Measurements from ENCODE around the gene GANAB. TPM values are rescaled to one million over a fixed set of nuclear protein-coding genes. Genes with fewer than 3 reads are reported as not detected.

The GANAB gene
- total RNA-seq, 1 experiment from 2014 or later = 475 TPM

DNA sequence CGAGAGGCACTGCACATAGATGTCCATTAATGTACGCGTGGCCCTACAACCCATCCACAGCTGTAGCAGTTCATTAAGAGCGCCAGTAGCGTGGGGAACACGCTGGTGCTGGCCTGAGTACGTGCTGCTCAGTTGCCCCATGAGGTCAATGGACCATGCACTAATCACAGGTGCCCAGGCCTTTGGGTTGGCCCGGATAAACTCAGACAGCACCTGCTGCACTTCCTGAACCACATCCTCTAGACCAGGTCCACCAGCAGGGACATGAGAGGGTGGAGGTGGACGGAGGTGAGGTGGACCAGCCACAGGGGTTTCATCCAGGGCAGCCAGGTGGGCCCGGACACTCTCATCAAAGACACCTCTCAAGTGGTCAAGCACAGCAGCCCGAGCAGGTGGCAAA, 3.1 kb upstream of the GANAB start:
- H3K27me3 ChIP-seq (replicated peaks; ENCODE audit: insufficient read depth, low read depth, low read length, poor library complexity) = no peaks in the 10 kb centered on the region
- H3K4me1 ChIP-seq (ENCODE audit: insufficient read depth, low read length, poor library complexity, severe bottlenecking) = peaks cover 19% of the 10 kb centered on the region
- BruUV-seq (replicated peaks) = no TSS peak
- H3K4me3 ChIP-seq (ENCODE audit: low read depth, low read length, poor library complexity, severe bottlenecking) = no peak overlapping the region
- TF ChIP-seq EZH2 (IDR thresholded peaks at IDR 0.05; ENCODE audit: borderline replicate concordance, low read depth, low read length, poor library complexity, severe bottlenecking) = no peak
- TF ChIP-seq, protein P1, sequence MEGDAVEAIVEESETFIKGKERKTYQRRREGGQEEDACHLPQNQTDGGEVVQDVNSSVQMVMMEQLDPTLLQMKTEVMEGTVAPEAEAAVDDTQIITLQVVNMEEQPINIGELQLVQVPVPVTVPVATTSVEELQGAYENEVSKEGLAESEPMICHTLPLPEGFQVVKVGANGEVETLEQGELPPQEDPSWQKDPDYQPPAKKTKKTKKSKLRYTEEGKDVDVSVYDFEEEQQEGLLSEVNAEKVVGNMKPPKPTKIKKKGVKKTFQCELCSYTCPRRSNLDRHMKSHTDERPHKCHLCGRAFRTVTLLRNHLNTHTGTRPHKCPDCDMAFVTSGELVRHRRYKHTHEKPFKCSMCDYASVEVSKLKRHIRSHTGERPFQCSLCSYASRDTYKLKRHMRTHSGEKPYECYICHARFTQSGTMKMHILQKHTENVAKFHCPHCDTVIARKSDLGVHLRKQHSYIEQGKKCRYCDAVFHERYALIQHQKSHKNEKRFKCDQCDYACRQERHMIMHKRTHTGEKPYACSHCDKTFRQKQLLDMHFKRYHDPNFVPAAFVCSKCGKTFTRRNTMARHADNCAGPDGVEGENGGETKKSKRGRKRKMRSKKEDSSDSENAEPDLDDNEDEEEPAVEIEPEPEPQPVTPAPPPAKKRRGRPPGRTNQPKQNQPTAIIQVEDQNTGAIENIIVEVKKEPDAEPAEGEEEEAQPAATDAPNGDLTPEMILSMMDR (conservative IDR thresholded peaks at IDR 0.05; ENCODE audit: low read depth, low read length) = no peak
- H3K36me3 ChIP-seq (ENCODE audit: insufficient read depth, low read length, poor library complexity, severe bottlenecking) = peaks cover 29% of the 10 kb centered on the region
- no peak overlapping the region for H3K27ac ChIP-seq (ENCODE audit: low read depth, low read length, poor library complexity, severe bottlenecking)
- no peak for DNase-seq (ENCODE audit: low spot score)
- POLR2A ChIA-PET (ENCODE audit: low non-redundant PET) = interaction anchor here (0.5 to 0.6 kb wide), 2 partner anchors 16 to 25 kb away, joined by 3 to 4 read pairs; partner anchors contain the start of genes C11orf98 and CSKMT
- CTCF ChIA-PET = no interaction called here
- H3K9me3 ChIP-seq (ENCODE audit: low read depth, low read length, poor library complexity, severe bottlenecking) = no peaks in the 10 kb centered on the region
- intact Hi-C loops (cut with micrococcal nuclease; ENCODE audit: unreplicated experiment) = no loop called here

DNA sequence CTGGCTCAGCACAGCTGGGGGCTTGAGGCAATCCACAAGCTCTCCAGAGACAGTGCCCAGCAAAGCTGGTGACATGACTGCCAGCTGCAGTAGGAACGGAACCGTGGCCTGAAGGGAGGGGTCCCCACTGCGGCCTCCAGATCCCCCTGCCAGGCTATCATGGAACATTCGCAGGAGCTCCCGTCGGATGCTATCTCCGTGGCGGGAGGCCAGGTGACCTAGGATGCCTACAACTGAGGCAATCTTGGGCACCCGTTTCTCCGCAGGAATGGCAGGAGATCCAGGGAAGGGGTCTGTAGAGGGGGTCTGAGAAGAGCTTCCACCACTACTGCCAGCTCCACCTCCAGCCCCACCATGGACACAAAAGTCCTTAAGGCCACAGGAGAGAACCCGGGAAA, 2.6 kb upstream of the GANAB start:
- no peak overlapping the region for H3K4me3 ChIP-seq (ENCODE audit: low read depth, low read length, poor library complexity, severe bottlenecking)
- ChIA-PET POLR2A (ENCODE audit: low non-redundant PET) (interaction anchor here (0.6 kb wide), 1 partner anchor 16 kb away, joined by 3 read pairs; the partner anchor contains the start of genes C11orf98 and CSKMT), CTCF (no interaction called here)
- DNase-seq (ENCODE audit: low spot score) = no peak
- no peaks in the 10 kb centered on the region for H3K9me3 ChIP-seq (ENCODE audit: low read depth, low read length, poor library complexity, severe bottlenecking)
- no peak overlapping the region for H3K27ac ChIP-seq (ENCODE audit: low read depth, low read length, poor library complexity, severe bottlenecking)
- H3K4me1 ChIP-seq (ENCODE audit: insufficient read depth, low read length, poor library complexity, severe bottlenecking) = peaks cover 19% of the 10 kb centered on the region
- H3K27me3 ChIP-seq (replicated peaks; ENCODE audit: insufficient read depth, low read depth, low read length, poor library complexity) = no peaks in the 10 kb centered on the region
- H3K36me3 ChIP-seq (ENCODE audit: insufficient read depth, low read length, poor library complexity, severe bottlenecking) = peaks cover 34% of the 10 kb centered on the region
- TF ChIP-seq, protein P1 (conservative IDR thresholded peaks at IDR 0.05; ENCODE audit: low read depth, low read length) = no peak
- TF ChIP-seq EZH2 (IDR thresholded peaks at IDR 0.05; ENCODE audit: borderline replicate concordance, low read depth, low read length, poor library complexity, severe bottlenecking) = no peak
- intact Hi-C loops (cut with micrococcal nuclease; ENCODE audit: unreplicated experiment) = no loop called here
- no TSS peak for BruUV-seq (replicated peaks)

DNA sequence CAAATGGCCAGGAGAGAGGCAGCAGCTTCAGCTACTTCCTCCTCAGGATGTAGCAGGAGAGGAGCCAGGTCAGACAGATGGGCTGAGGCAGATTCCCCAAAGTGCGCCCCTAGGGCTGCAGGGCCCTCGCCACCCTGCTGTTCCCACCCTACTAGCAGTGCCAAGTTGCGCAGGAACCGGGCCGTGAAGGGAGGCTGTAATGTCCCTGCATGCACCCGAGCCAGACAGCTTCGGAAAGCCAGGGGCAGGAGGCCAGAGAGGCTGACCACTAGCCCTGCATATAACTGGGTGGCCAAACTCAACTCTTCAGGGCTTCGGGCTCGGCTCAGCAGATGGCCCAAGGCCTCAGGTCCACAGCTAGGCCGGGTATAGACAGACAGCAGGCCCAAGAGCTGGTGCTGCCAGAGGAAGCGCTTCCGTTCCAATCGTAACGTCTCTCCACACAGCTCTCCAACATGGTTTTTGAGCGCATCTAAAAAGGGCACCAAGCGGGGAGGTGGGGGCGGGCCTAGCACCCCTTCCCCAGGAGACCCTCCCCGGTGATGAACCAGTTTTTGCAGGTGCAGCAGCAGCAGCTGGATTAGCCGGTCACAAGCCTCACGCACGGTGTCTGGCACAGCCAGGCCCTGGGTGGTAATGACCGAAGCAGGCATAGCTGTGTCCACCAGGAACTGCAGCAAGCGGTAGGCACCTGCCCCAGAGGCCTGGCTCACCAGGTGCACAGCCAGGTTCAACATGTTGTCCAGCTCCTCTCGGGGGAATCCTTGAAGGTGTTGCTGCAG, 2.0 kb upstream of the GANAB start:
- intact Hi-C loops (cut with micrococcal nuclease; ENCODE audit: unreplicated experiment) = no loop called here
- Histone ChIP-seq H3K4me3 (ENCODE audit: low read depth, low read length, poor library complexity, severe bottlenecking) (no peak overlapping the region), H3K4me1 (ENCODE audit: insufficient read depth, low read length, poor library complexity, severe bottlenecking) (peaks cover 19% of the 10 kb centered on the region), H3K27ac (ENCODE audit: low read depth, low read length, poor library complexity, severe bottlenecking) (no peak overlapping the region), H3K9me3 (ENCODE audit: low read depth, low read length, poor library complexity, severe bottlenecking) (no peaks in the 10 kb centered on the region), H3K36me3 (ENCODE audit: insufficient read depth, low read length, poor library complexity, severe bottlenecking) (peaks cover 40% of the 10 kb centered on the region), H3K27me3 (replicated peaks; ENCODE audit: insufficient read depth, low read depth, low read length, poor library complexity) (no peaks in the 10 kb centered on the region)
- ChIA-PET POLR2A (ENCODE audit: low non-redundant PET) (interaction anchor here (0.6 to 0.8 kb wide), 2 partner anchors 16 to 17 kb away, joined by 3 read pairs; partner anchors contain the start of genes C11orf98 and CSKMT), CTCF (no interaction called here)
- no TSS peak for BruUV-seq (replicated peaks)
- no peak for DNase-seq (ENCODE audit: low spot score)
- no peak for TF ChIP-seq EZH2 (IDR thresholded peaks at IDR 0.05; ENCODE audit: borderline replicate concordance, low read depth, low read length, poor library complexity, severe bottlenecking)
- TF ChIP-seq, protein P1 (conservative IDR thresholded peaks at IDR 0.05; ENCODE audit: low read depth, low read length) = no peak

All from A673 (cell line).